ENCODE results near the gene NDUFB8.

Gene NDUFB8

DNA sequence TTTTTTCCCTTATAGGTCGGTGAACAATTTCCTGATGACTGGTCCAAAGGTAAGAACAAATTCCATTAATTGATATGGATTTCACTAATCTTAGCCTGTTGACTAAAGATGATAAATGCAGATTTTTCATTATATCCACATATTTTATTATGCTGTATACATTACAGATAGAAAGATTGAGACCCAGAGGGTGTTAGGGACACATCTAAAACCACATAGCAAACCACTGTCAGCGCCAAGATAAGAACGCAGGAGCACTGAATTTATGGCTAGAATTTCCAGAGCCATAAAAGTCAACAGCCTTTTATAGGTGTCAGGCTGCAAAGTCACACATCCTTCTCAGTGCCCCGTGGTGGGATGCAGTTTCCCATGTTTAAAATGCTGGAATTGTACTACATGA lies 50.6 kb downstream of the NDUFB8 start:
- FAIRE-seq = no peak
- no peak for DNase-seq (ENCODE audit: insufficient read length, low spot score)

DNA sequence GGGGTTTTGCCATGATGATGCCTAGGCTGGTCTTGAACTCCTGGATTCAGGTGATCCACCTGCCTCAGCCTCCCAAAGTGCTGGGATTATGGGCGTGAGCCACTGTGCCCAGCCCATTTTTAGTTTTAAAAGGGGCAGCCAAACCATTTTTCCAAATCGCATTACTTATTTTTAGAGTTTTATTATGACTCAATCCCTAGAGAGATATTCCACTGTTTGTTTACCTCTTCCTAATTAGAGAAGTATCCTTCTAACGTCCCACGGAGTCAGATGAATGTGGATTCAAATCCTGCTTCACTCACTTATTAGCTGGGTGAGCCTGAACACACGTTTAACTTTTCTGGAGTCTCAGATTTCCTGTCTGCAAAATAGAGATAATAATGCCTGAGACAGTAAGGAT lies 51.7 kb downstream of the NDUFB8 start:
- no peak for FAIRE-seq
- DNase-seq (ENCODE audit: insufficient read length, low spot score) = no peak
